Midbrain (tissue), 1 donor: ENCODE data around the gene RPS6KA3.

Experiments
- DNase-seq: peaks from one replicate; lab custom pipeline; 2025; lab: John Stamatoyannopoulos, UW

Gene RPS6KA3

DNA sequence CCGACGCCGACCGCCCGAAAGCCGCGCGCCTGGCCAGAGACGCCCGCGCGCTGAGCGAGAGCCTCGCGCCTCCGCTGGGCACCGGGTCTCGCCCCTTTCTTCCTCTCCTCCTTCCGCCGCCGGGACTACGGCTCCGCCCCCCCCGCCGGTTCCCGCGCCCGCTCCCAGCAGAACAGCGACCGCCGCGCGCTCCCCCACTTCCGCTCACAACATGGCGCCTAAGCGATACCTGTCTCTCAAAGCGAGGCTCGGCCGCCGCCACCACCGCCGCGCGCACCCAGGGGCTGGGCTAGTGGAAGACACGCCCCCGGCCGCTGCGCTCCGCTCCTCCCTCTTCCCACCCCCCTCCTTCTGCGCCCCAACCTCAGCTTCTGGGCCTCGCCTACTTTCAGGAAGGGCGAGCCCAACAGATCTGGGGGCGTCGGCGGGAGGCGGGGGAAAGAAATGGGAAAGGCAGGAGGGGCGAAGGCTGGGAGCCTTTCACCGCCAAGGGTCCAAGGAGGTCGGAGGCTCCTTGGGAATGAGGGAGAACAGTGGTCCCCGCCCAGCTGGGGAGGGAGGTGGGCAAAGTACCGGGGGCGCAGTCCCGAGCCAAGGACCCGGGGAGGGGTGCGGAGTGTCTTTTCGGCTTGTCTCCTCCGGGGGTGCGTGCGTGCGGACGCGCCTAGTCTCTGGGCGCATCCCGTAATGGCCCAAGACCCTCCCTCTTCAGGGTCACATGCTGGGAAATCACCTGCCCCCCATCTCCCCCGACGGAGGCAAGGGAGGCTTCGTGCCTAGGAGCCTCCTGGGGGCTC lies at the start of gene RPS6KA3:
Gene RPS6KA3 (minus strand): TSS at position 100 of the 797 bp plus-strand sequence. CDS start 277 bp downstream, outside the sequence.
- peak; percentile 69 for DNase-seq

DNA sequence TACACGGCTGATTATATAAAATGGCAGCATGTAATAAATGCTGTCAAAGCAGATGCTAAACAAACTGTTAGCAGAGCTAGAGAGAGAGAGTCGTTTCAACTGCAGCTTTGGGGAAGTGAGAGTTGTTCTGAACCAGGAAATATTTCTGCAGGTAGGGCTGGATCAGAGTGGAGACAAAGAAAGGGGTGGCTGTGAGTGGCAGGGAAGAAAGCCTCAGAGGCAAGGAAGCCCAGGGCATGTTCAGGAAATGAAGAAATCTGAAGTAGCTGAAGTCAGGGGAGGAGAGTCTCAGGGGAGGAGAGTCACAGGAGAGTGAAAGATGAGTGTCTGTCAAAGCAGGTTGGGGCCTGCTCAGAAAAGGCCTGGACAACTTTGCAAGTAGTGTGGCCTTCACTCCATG lies 48.4 kb upstream of the RPS6KA3 start:
- DNase-seq = no peak

DNA sequence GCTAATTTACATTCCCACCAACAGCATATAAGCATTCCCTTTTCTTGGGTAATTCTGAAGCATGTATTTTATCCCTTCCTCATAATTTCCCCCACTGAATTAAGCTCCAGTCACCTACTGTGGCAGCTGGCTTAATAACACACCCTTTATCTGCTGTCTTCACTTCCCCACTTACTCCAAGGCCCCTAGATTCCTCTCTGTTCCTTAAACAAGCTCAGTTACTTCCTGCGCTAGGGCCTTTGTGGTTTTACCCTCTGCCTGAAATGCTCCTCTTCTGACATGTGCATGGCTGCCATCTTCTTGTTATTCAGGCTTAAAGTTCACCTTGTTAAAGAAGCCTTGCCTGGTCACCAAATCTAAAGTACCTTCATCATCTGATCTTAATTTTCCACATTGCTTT lies 47.2 kb upstream of the RPS6KA3 start:
- peak; percentile 12 for DNase-seq

DNA sequence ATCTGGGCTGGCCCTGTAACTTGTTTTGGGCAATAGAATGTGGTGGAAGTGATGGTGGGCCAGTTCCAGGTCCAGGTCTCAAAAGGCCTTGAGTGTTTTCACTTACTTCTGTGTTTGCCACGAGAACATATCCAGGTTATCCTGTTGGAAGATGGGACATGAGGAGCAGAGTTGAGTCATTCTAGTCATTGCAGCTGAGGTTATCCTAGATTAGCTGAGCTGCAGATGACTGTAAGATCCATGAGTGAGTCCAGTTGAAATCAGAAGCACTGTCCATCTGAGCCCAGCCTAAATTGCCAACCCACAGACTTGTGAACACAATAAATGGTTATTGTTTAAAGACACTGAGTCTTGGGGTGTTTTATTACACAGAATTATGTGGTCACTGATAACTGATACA lies 45.3 kb upstream of the RPS6KA3 start:
- no peak for DNase-seq

DNA sequence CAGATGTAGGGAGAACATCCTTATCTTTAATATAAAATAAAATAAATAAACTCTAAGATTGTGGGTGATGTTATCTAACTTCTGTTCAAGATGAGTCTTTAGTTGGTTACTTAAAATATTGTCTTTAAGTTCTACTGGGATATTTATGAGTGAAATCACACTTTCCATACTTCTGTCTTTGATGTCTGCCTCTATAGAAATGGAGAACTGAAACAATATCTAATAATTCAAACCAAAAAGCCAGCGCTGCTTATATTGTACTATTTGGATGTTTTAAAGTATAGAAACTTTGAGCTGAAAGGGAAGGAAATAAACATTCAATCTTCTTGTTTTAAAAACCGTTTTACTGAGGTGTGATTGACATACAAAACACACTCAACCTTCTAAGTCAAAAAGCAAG lies 44.8 kb upstream of the RPS6KA3 start:
- no peak for DNase-seq

DNA sequence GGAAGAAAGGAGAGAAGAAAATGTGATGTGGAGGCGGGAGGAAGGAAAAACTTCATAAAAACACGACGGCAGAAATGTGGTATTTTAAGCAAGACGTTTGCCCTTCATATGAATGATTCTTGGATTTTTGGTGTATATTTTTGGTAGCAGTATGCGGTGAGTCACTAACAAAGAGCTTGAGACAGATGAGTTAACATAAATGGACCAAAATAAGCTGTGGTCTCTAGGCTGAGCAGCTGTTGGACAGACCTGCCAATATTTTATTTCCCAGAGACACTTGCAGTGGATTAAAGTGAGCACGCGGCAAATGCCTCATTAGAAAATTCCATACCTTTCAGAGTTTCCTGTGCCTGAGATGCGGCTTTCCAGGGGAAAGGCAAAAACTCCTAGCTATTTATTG lies 43.1 kb upstream of the RPS6KA3 start:
- no peak for DNase-seq

DNA sequence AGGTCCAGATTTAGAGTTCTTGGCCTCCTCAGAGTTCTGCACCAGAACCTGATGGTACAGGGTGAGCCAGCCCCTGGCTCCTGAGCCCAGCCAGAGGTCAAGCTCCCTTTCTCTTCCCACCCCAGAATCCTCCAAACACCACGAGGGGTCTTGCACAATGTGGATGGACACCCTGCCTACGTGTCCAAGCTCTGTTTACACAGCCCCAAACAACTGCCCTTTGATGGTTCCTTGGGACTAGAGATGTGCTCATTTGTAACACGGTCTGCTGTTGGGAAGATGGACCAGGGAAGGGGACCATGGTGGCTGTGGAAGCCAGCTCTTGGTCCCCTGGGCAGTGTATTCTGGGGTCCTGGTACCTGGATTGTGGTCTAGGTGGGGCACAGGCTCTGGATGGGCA lies 40.0 kb upstream of the RPS6KA3 start:
- DNase-seq = no peak

DNA sequence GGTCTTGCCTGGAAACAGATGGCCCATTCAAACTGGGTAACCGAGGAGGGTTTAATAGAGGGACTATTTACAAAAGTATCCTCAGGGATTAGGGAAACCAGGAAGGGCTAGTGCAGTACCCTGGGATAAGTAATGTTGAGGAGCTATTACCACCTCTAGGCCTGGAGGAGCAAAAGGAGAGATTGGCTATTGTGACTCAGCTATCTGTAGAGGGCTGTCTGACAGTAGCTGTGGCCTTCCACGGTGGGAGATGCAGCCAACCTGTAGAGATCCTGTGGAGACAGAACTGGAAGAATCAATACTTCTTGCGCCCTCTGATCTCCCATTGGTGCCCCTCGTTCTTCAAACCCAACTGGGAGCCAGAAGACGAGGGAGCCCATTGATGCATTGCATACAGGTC lies 34.1 kb upstream of the RPS6KA3 start:
- no peak for DNase-seq

DNA sequence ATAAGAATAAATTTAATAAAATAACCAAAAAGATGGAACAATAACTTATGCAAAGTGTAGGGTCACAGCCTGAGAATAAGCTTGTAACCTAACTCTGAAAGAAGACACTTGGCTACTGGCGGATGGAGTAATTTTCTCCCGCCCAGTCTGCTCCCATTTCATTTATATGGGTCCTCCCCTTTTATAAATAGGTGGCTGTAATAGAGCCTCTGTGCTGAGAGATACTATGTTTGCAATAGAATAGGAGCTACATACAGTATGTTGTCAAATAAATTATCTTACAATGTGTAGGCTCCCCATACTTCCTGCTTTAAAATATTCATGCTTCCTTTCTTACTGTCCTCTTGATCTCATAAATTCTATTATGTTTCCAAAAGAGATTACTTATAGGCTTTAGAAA lies 28.2 kb upstream of the RPS6KA3 start:
- DNase-seq = no peak

DNA sequence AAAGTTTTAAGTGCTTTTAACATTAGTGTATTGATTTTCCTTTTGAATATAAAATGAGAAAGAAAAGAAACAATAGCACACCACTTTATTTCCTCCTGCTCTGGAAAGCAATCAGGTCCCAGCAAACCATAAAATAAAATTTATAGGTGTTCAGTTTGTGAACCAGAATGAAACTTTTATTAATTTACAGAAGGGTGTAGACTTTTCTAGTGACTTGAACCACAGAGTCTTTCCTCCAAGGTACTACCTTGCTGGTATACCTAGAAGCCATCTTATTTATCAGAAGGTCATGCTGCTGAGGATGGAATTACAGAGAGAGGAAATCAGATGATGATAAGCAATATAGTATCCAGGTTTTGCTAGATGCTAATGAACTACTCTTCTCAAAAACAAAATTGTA lies 27.6 kb upstream of the RPS6KA3 start:
- no peak for DNase-seq

DNA sequence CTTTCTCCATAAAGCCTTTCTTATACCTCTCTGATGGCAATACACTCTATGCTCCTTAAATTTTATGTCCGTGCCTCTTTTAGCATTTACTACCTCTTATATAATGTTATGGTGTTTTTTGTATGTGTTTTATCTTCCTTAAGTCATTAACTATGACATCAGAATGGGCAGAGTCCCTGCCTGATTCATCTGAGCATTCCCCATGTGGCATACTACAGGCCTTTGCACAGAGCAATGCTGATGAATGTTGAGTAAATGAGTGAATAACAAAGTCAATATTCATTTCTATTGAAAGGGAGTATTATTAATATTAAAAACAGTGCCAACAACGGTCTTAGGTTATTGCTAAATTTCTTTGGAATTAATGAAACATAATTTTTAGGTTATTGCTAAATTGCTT lies 18.8 kb upstream of the RPS6KA3 start:
- no peak for DNase-seq

DNA sequence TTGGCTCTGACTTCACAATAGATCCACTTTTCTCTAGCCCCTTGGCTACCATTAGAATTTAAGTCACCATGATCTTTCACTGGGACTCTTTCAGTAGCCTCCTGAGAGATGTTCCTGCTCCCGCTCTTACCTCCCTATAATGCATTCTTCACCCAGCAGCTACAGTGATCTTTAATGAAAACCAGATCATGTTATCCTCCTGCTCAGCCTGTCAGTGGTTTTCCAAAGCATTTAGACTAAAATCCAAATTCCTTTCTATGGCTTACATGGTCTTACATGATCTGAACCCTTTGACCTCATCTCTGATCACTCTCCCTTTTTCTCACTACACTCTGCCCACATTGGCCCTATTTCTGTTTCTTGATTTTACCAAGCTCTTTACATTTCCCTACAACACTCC lies 18.3 kb upstream of the RPS6KA3 start:
- DNase-seq = no peak

DNA sequence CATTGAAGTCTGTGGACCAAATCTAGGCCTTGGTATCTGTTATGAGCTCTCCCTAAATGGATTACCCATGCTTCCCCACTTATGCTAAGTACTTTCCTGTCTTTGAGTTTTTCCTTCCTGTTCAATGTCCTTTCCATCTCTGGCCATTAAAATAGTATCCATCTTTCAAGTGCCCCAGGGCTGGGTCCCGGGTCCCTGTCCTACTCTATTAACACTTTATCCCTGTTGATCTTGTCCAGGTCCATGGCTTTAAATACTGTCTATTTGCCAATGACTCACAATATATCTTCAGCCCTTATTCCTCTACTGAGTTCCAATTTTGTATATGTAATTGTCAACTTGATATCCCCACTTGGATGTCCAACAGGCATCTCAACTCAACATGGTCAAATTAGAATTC lies 17.7 kb upstream of the RPS6KA3 start:
- DNase-seq = no peak

DNA sequence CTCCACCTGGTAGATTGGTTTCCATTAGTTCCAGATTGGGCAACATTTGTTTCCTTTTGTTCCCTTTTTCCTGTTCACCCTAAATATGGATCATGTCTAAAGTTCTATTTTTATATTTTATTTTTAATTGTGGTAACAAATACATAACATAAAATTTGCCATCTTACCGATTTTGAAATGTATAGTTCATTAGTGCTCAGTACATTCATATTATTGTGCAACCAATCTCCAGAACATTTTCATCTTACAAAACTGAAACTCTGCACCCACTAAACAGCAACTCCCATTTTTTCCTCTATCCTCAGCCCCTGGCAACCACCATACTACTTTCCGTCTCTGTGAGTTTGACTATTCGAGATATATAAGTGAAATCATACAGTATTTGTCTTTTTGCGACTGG lies 14.2 kb upstream of the RPS6KA3 start:
- DNase-seq = no peak

DNA sequence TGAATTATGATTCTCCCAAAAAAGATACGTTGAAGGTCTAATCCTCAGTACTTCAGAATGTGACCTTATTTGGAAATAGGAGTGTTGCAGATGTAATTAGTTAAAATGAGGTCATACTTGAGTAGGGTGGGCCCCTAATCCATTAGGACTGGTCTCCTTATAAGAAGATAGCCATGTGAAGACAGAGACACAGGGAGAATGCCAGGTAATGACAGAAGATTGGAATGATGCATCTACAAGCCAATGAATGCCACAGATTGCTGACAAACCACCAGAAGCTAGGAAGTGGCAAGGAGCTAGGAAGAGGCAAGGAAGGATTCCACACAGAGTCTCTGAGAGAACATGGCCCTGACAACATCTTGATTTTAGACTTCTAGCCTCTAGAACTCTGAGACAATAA lies 7.4 kb upstream of the RPS6KA3 start:
- DNase-seq = no peak

DNA sequence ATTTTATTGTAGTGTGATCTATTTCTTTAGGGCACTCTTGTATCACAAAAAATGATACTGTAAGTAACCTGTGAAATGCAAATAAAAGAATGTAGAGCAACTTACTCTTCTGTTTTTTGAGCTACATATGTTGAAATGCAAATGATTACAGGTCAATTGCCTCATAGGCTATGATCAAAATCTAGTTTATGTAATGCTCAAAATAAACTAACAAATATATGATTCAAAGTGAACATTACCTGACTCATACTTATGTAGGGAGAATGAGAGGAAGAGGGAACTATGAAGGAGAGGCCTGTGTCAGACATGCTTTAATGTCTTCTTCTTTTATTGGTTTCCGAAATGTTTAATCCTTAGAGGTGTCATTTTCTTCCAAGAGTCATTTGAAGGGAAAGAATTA lies 5.0 kb upstream of the RPS6KA3 start:
- no peak for DNase-seq

DNA sequence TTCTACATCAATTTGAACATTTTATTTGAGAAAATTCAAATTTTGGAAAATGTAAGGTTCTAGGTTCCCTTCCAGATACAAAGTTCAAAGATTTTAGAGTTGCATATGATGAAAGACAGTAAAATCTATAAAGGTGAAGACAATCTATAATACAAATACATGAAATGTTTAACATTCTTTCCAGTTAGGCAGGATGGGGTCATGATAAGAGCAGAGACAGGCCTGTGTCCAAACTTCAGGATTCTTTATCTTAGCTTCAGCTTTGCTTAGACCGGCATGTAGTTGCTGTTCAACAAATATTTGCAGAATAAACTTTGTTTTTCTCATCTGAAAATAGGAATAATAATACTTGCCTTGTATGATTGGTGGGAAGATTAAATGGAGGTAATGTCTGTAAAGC lies 4.5 kb upstream of the RPS6KA3 start:
- DNase-seq = no peak

DNA sequence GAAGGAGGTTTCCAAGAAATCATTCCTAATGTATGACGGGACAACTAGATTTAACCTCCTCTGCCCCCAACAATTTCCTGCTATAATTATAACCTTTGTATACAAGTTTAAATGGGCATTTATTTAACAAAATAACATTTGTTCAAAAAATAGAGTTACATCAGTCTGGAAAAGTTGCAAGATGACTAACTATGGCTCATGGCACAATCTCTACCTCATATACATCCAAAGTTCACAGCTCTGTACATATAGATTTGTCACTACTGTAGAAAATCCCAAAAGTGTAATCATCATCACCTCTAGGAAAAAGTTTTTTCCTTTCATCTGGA lies 3.8 kb upstream of the RPS6KA3 start:
- DNase-seq = no peak

DNA sequence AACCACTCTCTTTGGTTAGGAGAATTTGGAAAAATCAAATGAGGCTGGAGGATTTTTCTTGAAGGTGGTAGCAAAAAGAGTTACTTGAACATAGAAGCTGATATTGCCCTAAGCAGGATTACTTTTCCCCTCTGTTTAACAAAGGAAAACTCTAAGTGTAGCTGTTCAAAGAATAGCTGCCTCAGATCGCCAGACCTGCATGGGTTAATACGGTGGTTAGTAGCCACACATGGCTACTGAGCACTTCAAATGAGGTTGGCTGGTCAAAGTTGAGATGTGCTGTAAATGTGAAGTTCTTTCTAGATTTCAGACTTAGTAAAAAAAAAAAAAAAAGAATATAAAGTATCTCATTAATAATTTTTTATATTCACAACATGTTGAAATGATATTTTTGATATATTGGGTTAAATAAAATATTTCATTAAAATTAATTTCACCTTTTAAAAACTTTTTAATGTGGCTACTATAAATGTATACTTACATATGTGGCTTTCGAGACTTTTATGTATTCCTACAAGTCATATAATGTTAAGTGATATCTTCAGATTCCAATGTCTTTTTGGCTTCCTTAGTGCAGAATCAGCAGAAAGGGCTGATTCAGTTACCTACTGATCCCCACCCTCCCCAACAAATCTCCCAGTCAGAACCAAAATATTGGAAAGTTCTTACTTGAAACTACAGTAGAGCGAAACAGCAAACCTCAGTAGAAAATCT lies 3.3 kb upstream of the RPS6KA3 start:
- DNase-seq = no peak

DNA sequence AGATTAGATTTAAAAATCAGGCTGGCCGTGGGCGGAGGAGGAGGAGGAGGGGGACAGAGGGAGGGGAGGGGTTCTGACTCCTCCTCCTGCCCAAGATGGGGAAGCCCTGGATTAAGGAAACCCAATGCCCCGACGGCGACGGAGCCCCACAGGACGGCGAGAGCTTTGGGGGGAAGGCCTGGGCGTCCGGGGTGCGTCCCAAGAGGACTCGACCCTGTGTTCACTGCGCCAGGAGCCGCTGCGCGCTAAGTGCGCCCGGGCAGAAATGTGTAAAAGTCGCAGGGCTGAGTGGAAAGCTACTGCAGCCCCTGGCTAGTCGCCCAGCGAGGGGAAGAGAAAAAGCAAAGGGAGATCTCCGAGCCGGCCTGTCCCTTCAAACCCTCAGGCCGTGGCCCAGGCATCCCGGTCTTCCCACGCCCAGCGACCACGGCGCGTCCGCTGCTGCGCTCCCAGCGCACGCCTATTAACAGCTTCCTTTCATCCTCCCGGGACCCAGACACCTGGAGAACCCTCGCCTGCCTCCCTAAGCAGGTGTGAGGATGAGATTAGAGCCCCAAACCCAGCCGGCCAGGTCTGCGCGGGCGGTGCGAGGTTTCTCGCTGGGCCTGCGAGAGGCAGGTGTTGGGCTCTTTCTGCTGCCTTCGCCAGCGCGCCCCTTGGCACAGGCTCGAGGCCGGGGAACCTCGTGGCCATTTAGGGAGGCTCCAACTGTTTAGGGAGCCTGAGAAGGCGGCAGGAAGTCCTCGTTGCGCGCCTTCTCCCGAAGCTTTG lies 1.4 kb upstream of the RPS6KA3 start:
- no peak for DNase-seq

DNA sequence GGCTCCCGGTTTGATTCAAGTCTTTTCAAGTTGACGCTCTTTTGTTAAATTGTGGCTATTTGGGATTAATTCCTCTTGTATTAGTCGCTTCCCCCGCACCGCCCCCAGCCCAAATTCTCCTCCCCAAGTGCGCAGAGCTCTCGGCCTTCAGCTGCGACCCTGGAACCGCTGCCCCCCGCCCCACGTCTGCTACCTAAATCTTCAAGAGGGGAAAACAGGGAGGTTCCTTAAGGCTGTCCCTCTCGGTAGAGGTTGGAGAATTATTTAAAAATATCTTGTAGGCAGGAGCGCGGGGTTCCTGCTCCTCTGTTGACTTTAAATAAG lies 860 bp upstream of the RPS6KA3 start:
- no peak for DNase-seq

DNA sequence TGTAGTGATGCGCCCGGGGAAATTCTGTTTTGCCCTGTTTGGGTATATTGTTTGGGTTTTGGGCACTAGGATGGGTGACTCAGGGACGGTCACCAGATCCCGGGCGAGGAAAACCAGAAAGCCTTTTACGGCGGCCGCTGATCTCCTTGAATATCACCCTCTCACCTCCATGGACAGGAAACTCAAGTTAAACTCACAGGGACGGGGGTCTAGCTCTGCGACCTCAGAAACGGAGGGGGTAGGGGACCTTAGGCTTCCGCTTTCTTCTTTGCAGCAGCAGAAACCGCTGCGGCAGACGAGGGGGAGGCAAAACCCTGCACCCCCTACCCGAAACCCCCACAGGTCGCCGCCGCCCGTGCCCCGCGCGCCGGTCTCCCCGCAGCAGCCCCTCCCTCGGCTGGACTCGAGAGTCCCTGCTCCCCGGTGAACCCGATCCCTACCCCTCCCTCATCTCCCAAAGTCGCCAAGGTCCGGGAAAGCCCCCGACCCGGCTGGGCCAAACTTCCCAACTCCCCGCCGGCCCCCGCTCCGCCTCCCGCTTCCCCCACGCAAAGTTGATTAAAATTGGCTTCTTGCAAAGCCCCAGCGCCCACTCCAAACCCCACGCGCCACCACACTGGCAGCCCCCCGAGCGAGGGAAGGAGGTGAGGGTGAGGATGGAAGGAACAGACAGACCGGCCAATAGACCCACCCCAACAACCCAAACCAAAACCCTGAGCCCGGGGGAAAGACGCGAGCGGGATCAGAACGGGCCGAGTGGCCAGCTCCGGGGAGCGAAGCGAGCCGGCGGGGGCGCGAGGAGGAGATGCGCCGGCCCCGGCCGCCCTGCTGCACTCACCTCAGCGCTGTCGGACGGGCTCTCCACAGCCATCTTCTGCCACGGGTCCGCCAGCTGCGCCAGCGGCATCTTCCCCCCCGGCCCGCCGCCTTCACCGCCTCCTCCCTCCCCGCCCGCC lies 705 bp downstream of the RPS6KA3 start:
- DNase-seq = no peak
